ENCODE data around the gene PLEKHG3. TPM values are rescaled to one million over a fixed set of nuclear protein-coding genes. Genes with fewer than 3 reads are reported as not detected.

Gene PLEKHG3
- polyA plus RNA-seq, 4 donors: 60.7 to 104 (median 94.2) TPM

Other genes starting within 250 kb of the PLEKHG3 start
- gene AKAP5, start 238.9 kb upstream of the PLEKHG3 start, polyA plus RNA-seq (ENCODE audit: insufficient read length in 4 of 4): 1 to 10 TPM; 1.4 to 9.8 (median 6.9) TPM
- gene ZBTB25, start 200.6 kb upstream of the PLEKHG3 start, polyA plus RNA-seq (ENCODE audit: insufficient read length in 4 of 4): 10 to 100 TPM in 2 of 4 donors, 1 to 10 TPM in 2; 9.0 to 14.4 (median 11.4) TPM
- 10 to 100 TPM; 63.7 to 70.7 (median 67.6) TPM for gene ZBTB1, start 199.7 kb upstream of the PLEKHG3 start, polyA plus RNA-seq (ENCODE audit: insufficient read length in 4 of 4)
- 10 to 100 TPM; 19.6 to 27.1 (median 22.5) TPM for gene HSPA2, start 163.7 kb upstream of the PLEKHG3 start, polyA plus RNA-seq (ENCODE audit: insufficient read length in 4 of 4)
- 1 to 10 TPM in 3 of 4 donors, under 1 TPM in 1; 0.61 to 1.2 (median 1.1) TPM for gene PPP1R36, start 154.5 kb upstream of the PLEKHG3 start, polyA plus RNA-seq (ENCODE audit: insufficient read length in 4 of 4)
- gene SPTB, start 175.5 kb downstream of the PLEKHG3 start, polyA plus RNA-seq (ENCODE audit: insufficient read length in 4 of 4): 10 to 100 TPM in 3 of 4 donors, 1 to 10 TPM in 1; 9.6 to 16.8 (median 13.7) TPM
- 10 to 100 TPM; 46.6 to 79.0 (median 61.3) TPM for gene CHURC1, start 210.0 kb downstream of the PLEKHG3 start, polyA plus RNA-seq (ENCODE audit: insufficient read length in 4 of 4)
- gene GPX2, start 238.3 kb downstream of the PLEKHG3 start, polyA plus RNA-seq (ENCODE audit: insufficient read length in 4 of 4): 1 to 10 TPM in 2 of 4 donors, under 1 TPM in 2; 0.22 to 2.4 (median 1.5) TPM

All from left renal pelvis (tissue), 4 donors.